Measurements from ENCODE around the gene SUPT3H. TPM values are rescaled to one million over a fixed set of nuclear protein-coding genes. Genes with fewer than 3 reads are reported as not detected.

The SUPT3H gene
- total and polyA plus RNA-seq, 2 of the 13 experiments (the other 11 are each of a cell fraction or from before 2014, with no cell fraction given) = 11.9 to 36.1 TPM

DNA sequence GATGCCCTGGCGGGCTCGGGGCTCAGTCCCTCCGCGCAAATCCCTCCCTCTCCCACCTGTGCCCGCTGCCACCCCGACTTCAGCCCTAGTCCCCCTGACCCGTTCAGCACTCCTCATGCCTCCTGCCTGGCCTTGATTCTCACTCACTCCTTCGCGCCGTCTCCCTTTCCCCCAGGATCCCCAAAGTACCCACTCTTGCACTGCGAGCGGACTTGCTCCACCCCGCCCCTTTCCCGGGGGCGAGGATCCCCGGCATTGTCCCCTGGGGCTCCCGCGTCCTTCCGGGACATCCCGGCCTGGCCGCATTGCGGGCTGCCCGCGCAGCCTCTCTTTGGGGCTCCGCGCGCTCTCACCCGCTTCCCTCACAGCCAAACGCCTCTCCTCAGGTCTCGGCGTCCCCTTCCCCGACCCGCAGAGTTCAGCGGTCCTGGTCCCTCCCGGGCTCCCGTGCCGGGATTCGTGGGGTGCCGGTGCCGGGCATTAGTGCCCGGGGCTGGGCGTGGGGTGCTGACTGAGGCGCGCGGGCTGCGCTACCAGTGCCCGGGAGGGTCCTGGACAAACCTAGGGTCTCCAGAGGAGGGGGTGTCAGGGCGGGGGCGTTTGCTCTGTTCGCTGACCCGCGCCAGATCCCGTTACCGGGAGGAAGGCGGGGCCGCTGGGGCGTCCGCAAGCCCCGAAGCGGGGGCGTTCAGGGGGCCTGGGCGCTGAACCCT is 45.5 kb upstream of the SUPT3H start (continued):
- TF ChIP-seq, protein P1, sequence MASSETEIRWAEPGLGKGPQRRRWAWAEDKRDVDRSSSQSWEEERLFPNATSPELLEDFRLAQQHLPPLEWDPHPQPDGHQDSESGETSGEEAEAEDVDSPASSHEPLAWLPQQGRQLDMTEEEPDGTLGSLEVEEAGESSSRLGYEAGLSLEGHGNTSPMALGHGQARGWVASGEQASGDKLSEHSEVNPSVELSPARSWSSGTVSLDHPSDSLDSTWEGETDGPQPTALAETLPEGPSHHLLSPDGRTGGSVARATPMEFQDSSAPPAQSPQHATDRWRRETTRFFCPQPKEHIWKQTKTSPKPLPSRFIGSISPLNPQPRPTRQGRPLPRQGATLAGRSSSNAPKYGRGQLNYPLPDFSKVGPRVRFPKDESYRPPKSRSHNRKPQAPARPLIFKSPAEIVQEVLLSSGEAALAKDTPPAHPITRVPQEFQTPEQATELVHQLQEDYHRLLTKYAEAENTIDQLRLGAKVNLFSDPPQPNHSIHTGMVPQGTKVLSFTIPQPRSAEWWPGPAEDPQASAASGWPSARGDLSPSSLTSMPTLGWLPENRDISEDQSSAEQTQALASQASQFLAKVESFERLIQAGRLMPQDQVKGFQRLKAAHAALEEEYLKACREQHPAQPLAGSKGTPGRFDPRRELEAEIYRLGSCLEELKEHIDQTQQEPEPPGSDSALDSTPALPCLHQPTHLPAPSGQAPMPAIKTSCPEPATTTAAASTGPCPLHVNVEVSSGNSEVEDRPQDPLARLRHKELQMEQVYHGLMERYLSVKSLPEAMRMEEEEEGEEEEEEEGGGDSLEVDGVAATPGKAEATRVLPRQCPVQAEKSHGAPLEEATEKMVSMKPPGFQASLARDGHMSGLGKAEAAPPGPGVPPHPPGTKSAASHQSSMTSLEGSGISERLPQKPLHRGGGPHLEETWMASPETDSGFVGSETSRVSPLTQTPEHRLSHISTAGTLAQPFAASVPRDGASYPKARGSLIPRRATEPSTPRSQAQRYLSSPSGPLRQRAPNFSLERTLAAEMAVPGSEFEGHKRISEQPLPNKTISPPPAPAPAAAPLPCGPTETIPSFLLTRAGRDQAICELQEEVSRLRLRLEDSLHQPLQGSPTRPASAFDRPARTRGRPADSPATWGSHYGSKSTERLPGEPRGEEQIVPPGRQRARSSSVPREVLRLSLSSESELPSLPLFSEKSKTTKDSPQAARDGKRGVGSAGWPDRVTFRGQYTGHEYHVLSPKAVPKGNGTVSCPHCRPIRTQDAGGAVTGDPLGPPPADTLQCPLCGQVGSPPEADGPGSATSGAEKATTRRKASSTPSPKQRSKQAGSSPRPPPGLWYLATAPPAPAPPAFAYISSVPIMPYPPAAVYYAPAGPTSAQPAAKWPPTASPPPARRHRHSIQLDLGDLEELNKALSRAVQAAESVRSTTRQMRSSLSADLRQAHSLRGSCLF (CRISPR knock-in tag; IDR thresholded peaks at IDR 0.05; ENCODE audit: borderline replicate concordance) = no peak
- TF ChIP-seq CCDC6 (CRISPR knock-in tag; IDR thresholded peaks at IDR 0.05) = no peak
- TF ChIP-seq, protein P2, sequence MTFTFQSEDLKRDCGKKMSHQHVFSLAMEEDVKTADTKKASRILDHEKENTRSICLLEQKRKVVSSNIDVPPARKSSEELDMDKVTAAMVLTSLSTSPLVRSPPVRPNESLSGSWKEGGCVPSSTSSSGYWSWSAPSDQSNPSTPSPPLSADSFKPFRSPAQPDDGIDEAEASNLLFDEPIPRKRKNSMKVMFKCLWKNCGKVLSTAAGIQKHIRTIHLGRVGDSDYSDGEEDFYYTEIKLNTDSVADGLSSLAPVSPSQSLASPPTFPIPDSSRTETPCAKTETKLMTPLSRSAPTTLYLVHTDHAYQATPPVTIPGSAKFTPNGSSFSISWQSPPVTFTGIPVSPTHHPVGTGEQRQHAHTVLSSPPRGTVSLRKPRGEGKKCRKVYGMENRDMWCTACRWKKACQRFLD (CRISPR knock-in tag; IDR thresholded peaks at IDR 0.05; ENCODE audit: borderline replicate concordance) = peak; percentile 71; the same call in 1 of the 2 replicates
- TF ChIP-seq ZNF619 (CRISPR knock-in tag; IDR thresholded peaks at IDR 0.05) = no peak
- no peak for TF ChIP-seq ZNF7 (CRISPR knock-in tag; IDR thresholded peaks at IDR 0.05)
- no peak for TF ChIP-seq ARHGAP35 (CRISPR knock-in tag; IDR thresholded peaks at IDR 0.05; ENCODE audit: borderline replicate concordance)
- TF ChIP-seq, protein P3, sequence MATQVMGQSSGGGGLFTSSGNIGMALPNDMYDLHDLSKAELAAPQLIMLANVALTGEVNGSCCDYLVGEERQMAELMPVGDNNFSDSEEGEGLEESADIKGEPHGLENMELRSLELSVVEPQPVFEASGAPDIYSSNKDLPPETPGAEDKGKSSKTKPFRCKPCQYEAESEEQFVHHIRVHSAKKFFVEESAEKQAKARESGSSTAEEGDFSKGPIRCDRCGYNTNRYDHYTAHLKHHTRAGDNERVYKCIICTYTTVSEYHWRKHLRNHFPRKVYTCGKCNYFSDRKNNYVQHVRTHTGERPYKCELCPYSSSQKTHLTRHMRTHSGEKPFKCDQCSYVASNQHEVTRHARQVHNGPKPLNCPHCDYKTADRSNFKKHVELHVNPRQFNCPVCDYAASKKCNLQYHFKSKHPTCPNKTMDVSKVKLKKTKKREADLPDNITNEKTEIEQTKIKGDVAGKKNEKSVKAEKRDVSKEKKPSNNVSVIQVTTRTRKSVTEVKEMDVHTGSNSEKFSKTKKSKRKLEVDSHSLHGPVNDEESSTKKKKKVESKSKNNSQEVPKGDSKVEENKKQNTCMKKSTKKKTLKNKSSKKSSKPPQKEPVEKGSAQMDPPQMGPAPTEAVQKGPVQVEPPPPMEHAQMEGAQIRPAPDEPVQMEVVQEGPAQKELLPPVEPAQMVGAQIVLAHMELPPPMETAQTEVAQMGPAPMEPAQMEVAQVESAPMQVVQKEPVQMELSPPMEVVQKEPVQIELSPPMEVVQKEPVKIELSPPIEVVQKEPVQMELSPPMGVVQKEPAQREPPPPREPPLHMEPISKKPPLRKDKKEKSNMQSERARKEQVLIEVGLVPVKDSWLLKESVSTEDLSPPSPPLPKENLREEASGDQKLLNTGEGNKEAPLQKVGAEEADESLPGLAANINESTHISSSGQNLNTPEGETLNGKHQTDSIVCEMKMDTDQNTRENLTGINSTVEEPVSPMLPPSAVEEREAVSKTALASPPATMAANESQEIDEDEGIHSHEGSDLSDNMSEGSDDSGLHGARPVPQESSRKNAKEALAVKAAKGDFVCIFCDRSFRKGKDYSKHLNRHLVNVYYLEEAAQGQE (IDR thresholded peaks at IDR 0.05; ENCODE audit: borderline replicate concordance in 1 of 2, low read depth in 1 of 2, low read length in 2 of 2) = no peak
- 0 out of 2 replicates have a peak, but pooled peaks have one; percentile 41 for TF ChIP-seq MTA1 (CRISPR knock-in tag; IDR thresholded peaks at IDR 0.05; ENCODE audit: borderline replicate concordance)
- no peak for TF ChIP-seq RXRB (CRISPR knock-in tag; IDR thresholded peaks at IDR 0.05; ENCODE audit: borderline replicate concordance)
- no peak for TF ChIP-seq ZFP37 (CRISPR knock-in tag; IDR thresholded peaks at IDR 0.05; ENCODE audit: borderline replicate concordance)
- no peak for TF ChIP-seq ETV5 (CRISPR knock-in tag; IDR thresholded peaks at IDR 0.05; ENCODE audit: borderline replicate concordance)

Measured in HepG2 (cell line).